H1 (cell line): ENCODE measurements around the gene ITPRIPL2. TPM values are rescaled to one million over a fixed set of nuclear protein-coding genes. Genes with fewer than 3 reads are reported as not detected.

Source experiments
- CTCF ChIA-PET: fragments of 300-600 bp; sonication (Branson Sonifier 250); formaldehyde crosslinking; loops from one replicate; lab custom pipeline; 2021; ENCODE audit not compliant: partially characterized antibody; lab: Charles Lee
- POLR2A ChIA-PET: fragments of 300-600 bp; sonication (Branson Sonifier 250); formaldehyde crosslinking; loops from one replicate; lab custom pipeline; 2021; ENCODE audit warnings: inconsistent platforms; ENCODE audit not compliant: partially characterized antibody; lab: Charles Lee
- DNase-seq, 2 experiments: peaks; one replicate each; pipeline versions ENCODE4 v3.0.0 to v3.0.0-alpha.2; 2010 to 2022; ENCODE audit warnings: low spot score in 2 of 2, low read depth in 1 of 2, mixed read lengths in 1 of 2
- FAIRE-seq: peaks from 2 replicates; lab custom pipeline; 2011; peaks lifted over from hg19 to GRCh38; lab: Jason Lieb, UNC
- H2AFZ ChIP-seq: 2 replicates; pipeline ENCODE4 v1.8.1; 2012; ENCODE audit warnings: low read length, inconsistent platforms
- H2AK5ac ChIP-seq: 2 replicates; pipeline ENCODE4 v1.6.1; 2013; ENCODE audit warnings: low read depth, low read length
- H2BK120ac ChIP-seq: replicated peaks from 2 replicates; pipeline ENCODE3; 2013; ENCODE audit warnings: low read depth, low read length, inconsistent platforms
- H2BK12ac ChIP-seq: 2 replicates; pipeline ENCODE4 v1.6.1; 2013; ENCODE audit warnings: low read depth, low read length
- H2BK15ac ChIP-seq: 2 replicates; pipeline ENCODE4 v1.6.1; 2013; ENCODE audit warnings: low read length
- H2BK20ac ChIP-seq: 2 replicates; pipeline ENCODE4 v1.6.1; 2013; ENCODE audit warnings: low read length
- H2BK5ac ChIP-seq: 2 replicates; pipeline ENCODE4 v1.6.1; 2013; ENCODE audit warnings: low read depth, low read length
- H3K14ac ChIP-seq: 2 replicates; pipeline ENCODE4 v1.6.1; 2013; ENCODE audit warnings: inconsistent platforms; ENCODE audit not compliant: insufficient read length
- H3K18ac ChIP-seq: 2 replicates; pipeline ENCODE4 v1.6.1; 2013; ENCODE audit warnings: low read length; ENCODE audit errors: extremely low read depth
- H3K23ac ChIP-seq: 2 replicates; pipeline ENCODE4 v1.6.1; 2013; ENCODE audit warnings: inconsistent platforms; ENCODE audit not compliant: insufficient read length
- H3K23me2 ChIP-seq: 2 replicates; pipeline ENCODE4 v1.6.1; 2013; ENCODE audit warnings: low read depth, low read length
- H3K27ac ChIP-seq: 2 replicates; pipeline ENCODE4 v1.6.1; 2011; ENCODE audit warnings: low read depth, low read length, inconsistent platforms
- H3K27me3 ChIP-seq, 4 experiments: replicated peaks in 1 of 4; 1 replicate in 1 of 4; 2 replicates in 3 of 4; pipeline versions ENCODE4 v1.6.1 to v1.8.1; 2011 to 2013; ENCODE audit warnings: low read length in 3 of 4, mild to moderate bottlenecking in 3 of 4, inconsistent platforms in 2 of 4, mixed read lengths in 2 of 4, moderate library complexity in 1 of 4; ENCODE audit not compliant: control insufficient read depth in 3 of 4, insufficient read depth in 3 of 4; ENCODE audit errors: extremely low read depth in 1 of 4
- H3K36me3 ChIP-seq, 4 experiments: 2 replicates each; pipeline versions ENCODE4 v1.6.1 to v1.8.1; 2011 to 2013; ENCODE audit warnings: mild to moderate bottlenecking in 4 of 4, low read length in 3 of 4, moderate library complexity in 2 of 4, control low read depth in 1 of 4, inconsistent platforms in 1 of 4; ENCODE audit not compliant: insufficient read depth in 4 of 4, control insufficient read depth in 2 of 4
- H3K4ac ChIP-seq: replicated peaks from 2 replicates; pipeline ENCODE3; 2013; ENCODE audit warnings: low read length, low read depth, mixed read lengths, inconsistent platforms; ENCODE audit not compliant: insufficient read length
- H3K4me1 ChIP-seq, 4 experiments: replicated peaks in 1 of 4; 1 replicate in 1 of 4; 2 replicates in 3 of 4; pipeline versions ENCODE4 v1.6.1 to v1.8.1; 2011 to 2013; ENCODE audit warnings: low read length in 3 of 4, inconsistent platforms in 2 of 4, mixed read lengths in 1 of 4; ENCODE audit not compliant: insufficient read depth in 4 of 4, control insufficient read depth in 3 of 4
- H3K4me2 ChIP-seq, 2 experiments: 2 replicates each; pipeline versions ENCODE4 v1.6.1 to v1.8.1; 2011 to 2013; ENCODE audit warnings: low read depth in 2 of 2, low read length in 2 of 2, control low read depth in 1 of 2, inconsistent platforms in 1 of 2, mild to moderate bottlenecking in 1 of 2; ENCODE audit not compliant: insufficient read depth in 1 of 2
- H3K4me3 ChIP-seq, 4 experiments: fragments of 200-600, 300-600 bp in 1 of 4; sonication (generic), shearing (Covaris generic), sonication (Bioruptor Twin) in 1 of 4; 2 replicates each; pipeline versions ENCODE4 v1.5.1 to v1.8.1; 2011 to 2016; ENCODE audit warnings: low read length in 4 of 4, low read depth in 3 of 4, control low read depth in 2 of 4, inconsistent platforms in 2 of 4, mild to moderate bottlenecking in 2 of 4, mixed read lengths in 1 of 4, moderate library complexity in 1 of 4; ENCODE audit not compliant: insufficient read depth in 2 of 4; ENCODE audit errors: extremely low read depth in 1 of 4
- H3K56ac ChIP-seq: replicated peaks from 2 replicates; pipeline ENCODE3; 2013; ENCODE audit warnings: low read depth, mild to moderate bottlenecking, mixed read lengths, low read length, inconsistent platforms; ENCODE audit not compliant: insufficient read length
- H3K79me1 ChIP-seq: 2 replicates; pipeline ENCODE4 v1.6.1; 2013; ENCODE audit warnings: low read depth, low read length, control low read depth
- H3K79me2 ChIP-seq, 2 experiments: 2 replicates each; pipeline versions ENCODE4 v1.6.1 to v1.8.1; 2012 to 2013; ENCODE audit warnings: low read length in 2 of 2, mild to moderate bottlenecking in 2 of 2, inconsistent platforms in 1 of 2; ENCODE audit not compliant: insufficient read depth in 2 of 2, control insufficient read depth in 1 of 2
- H3K9ac ChIP-seq, 4 experiments: replicated peaks in 1 of 4; 1 replicate in 1 of 4; 2 replicates in 3 of 4; pipeline versions ENCODE4 v1.6.1 to v1.8.1; 2011 to 2013; ENCODE audit warnings: low read depth in 3 of 4, low read length in 3 of 4, control low read depth in 2 of 4, mild to moderate bottlenecking in 2 of 4, moderate library complexity in 2 of 4, inconsistent platforms in 1 of 4; ENCODE audit errors: extremely low read depth in 1 of 4
- H3K9me3 ChIP-seq, 2 experiments: 2 replicates each; pipeline versions ENCODE4 v1.6.1 to v1.8.1; 2012 to 2013; ENCODE audit warnings: mild to moderate bottlenecking in 2 of 2, moderate library complexity in 2 of 2, control low read depth in 1 of 2, inconsistent platforms in 1 of 2, low read depth in 1 of 2, low read length in 1 of 2, mixed read lengths in 1 of 2; ENCODE audit not compliant: insufficient read depth in 2 of 2
- H4K20me1 ChIP-seq, 2 experiments: replicated peaks in 1 of 2; 2 replicates each; pipeline versions ENCODE3 to v1.8.1; 2011 to 2013; ENCODE audit warnings: inconsistent platforms in 2 of 2, low read length in 2 of 2, mild to moderate bottlenecking in 1 of 2; ENCODE audit not compliant: insufficient read depth in 2 of 2, control insufficient read depth in 1 of 2
- H4K5ac ChIP-seq: 2 replicates; pipeline ENCODE4 v1.6.1; 2013; ENCODE audit warnings: low read length, low read depth, mixed read lengths, inconsistent platforms; ENCODE audit not compliant: insufficient read length
- H4K8ac ChIP-seq: 2 replicates; pipeline ENCODE4 v1.8.0; 2013; ENCODE audit warnings: mild to moderate bottlenecking, moderate library complexity, low read length, inconsistent platforms; ENCODE audit not compliant: insufficient read depth; ENCODE audit errors: extremely low read depth
- H4K91ac ChIP-seq: replicated peaks from 2 replicates; pipeline ENCODE3; 2013; ENCODE audit warnings: low read length, mixed read lengths, inconsistent platforms; ENCODE audit not compliant: insufficient read length
- BCL11A ChIP-seq, 2 experiments: IDR thresholded peaks; one replicate each; pipeline ENCODE4 v1.6.1; 2011; ENCODE audit warnings: low read depth in 2 of 2, low read length in 2 of 2, mild to moderate bottlenecking in 2 of 2
- CBX5 ChIP-seq: fragments of 300-800, 300-1000 bp; sonication (generic); IDR thresholded peaks from 2 replicates; pipeline ENCODE4 v1.7.1; 2016; ENCODE audit warnings: antibody characterized with exemption, low read length, low read depth
- E2F6 ChIP-seq: IDR thresholded peaks from 2 replicates; pipeline ENCODE4 v1.6.1; 2012; ENCODE audit warnings: inconsistent platforms
- MAFK ChIP-seq: IDR thresholded peaks from 2 replicates; pipeline ENCODE4 v1.6.1; 2012; ENCODE audit warnings: low read depth, mild to moderate bottlenecking, improper control_type of control experiment, low read length
- POU5F1 ChIP-seq: IDR thresholded peaks from 2 replicates; pipeline ENCODE4 v1.6.1; 2011; ENCODE audit warnings: low read depth, mild to moderate bottlenecking, low read length, moderate library complexity
- SAP30 ChIP-seq: fragments of 300-600 bp; sonication (generic); IDR thresholded peaks from 2 replicates; pipeline ENCODE4 v1.7.1; 2012; ENCODE audit warnings: low read length, moderate library complexity, mild to moderate bottlenecking, inconsistent platforms; ENCODE audit not compliant: insufficient read depth, insufficient replicate concordance
- SIN3A ChIP-seq, 2 experiments: IDR thresholded peaks in 1 of 2; conservative IDR thresholded peaks in 1 of 2; 2 replicates each; pipeline ENCODE4 v1.6.1; 2011 to 2012; ENCODE audit warnings: low read length in 2 of 2, improper control_type of control experiment in 1 of 2, low read depth in 1 of 2, mild to moderate bottlenecking in 1 of 2
- TCF12 ChIP-seq: IDR thresholded peaks from 2 replicates; pipeline ENCODE4 v1.6.1; 2011; ENCODE audit warnings: low read depth, mild to moderate bottlenecking, low read length
- TEAD4 ChIP-seq: IDR thresholded peaks from 2 replicates; pipeline ENCODE4 v1.6.1; 2012; ENCODE audit warnings: low read depth, low read length, inconsistent platforms, mixed read lengths
- ZNF274 ChIP-seq: IDR thresholded peaks from 2 replicates; pipeline ENCODE4 v1.7.0; 2012; ENCODE audit warnings: low read length, borderline replicate concordance; ENCODE audit errors: extremely low read depth
- WGBS, 2 experiments: shearing (Covaris generic) in 1 of 2; methylation state at CpG; one replicate each; pipeline versions ENCODE4 v1.1.6 to v1.1.7; 2013 to 2015; ENCODE audit warnings: low lambda C conversion rate in 2 of 2, mixed read lengths in 2 of 2, inconsistent platforms in 1 of 2, low coverage in 1 of 2, missing lambda C conversion rate in 1 of 2; ENCODE audit not compliant: insufficient replicate concordance in 2 of 2, insufficient coverage in 1 of 2, insufficient read length in 1 of 2; ENCODE audit errors: extremely low coverage in 1 of 2, missing lambda C conversion rate in 1 of 2; 5-methylcytosine and 5-hydroxymethylcytosine counted together
- polyA plus RNA-seq, 7 experiments: library from polyadenylated mRNA; depleted of rRNA in 3 of 7; stranded (reverse) in 5 of 7; unstranded in 2 of 7; fragments of >200 nt in 5 of 7; fragments of 200-250 nt in 2 of 7; gene quantifications; 1 replicate in 5 of 7; 2 replicates in 1 of 7; 4 replicates in 1 of 7; pipeline versions ENCODE4 v1.2.1 to v1.2.3, GENCODE V29; 2011 to 2013; ENCODE audit warnings: missing spikeins in 2 of 7, mixed read lengths in 2 of 7
- total RNA-seq: library from RNA; stranded (reverse); fragmentation: NEBNext Ultra II Directional; extraction: Animal tissue kit (Norgen Biotek cat#: 25700); gene quantifications from 2 replicates; pipeline ENCODE4 v1.2.1, GENCODE V29; 2021

ITPRIPL2 gene
- total and polyA plus RNA-seq, 2 of the 8 experiments (the other 6 are each of a cell fraction or from before 2014, with no cell fraction given), result 1.1 to 3.4 TPM

- H3K27ac ChIP-seq, result no peak overlapping the region
- H2AFZ ChIP-seq, result no peak overlapping the region
- no peak overlapping the region for H3K4ac ChIP-seq
- H2BK5ac ChIP-seq, result no peak overlapping the region
- H3K14ac ChIP-seq, result no peak overlapping the region
- H3K36me3 ChIP-seq, result no peaks in the 10 kb centered on the region
- H2BK20ac ChIP-seq, result no peak overlapping the region
- H3K9me3 ChIP-seq, result no peaks in the 10 kb centered on the region; a peak in 1 of 4 replicates
- H2BK120ac ChIP-seq, result no peak overlapping the region
- no peak overlapping the region for H3K4me3 ChIP-seq
- H4K20me1 ChIP-seq, result no peaks in the 10 kb centered on the region
- peaks cover 0 to 3% (median 0%) of the 10 kb centered on the region in 4 experiments; a peak in 1 of 7 replicates for H3K4me1 ChIP-seq
- no peak overlapping the region for H3K23ac ChIP-seq
- no peak overlapping the region for H4K8ac ChIP-seq
- no peak for FAIRE-seq
- no peaks in the 10 kb centered on the region for H3K79me1 ChIP-seq
- H3K4me2 ChIP-seq, result no peak overlapping the region
- TF ChIP-seq E2F6 (no peak), TEAD4 (no peak), POU5F1 (no peak), MAFK (no peak), SIN3A (conservative IDR thresholded peaks at IDR 0.05 in 1 of 2, IDR thresholded peaks at IDR 0.05 in 1 of 2; ENCODE audit: low read depth in 1 of 2, low read length in 2 of 2) (no peak), TCF12 (no peak), CBX5 (no peak), BCL11A (IDR thresholded peaks at IDR 0.05; ENCODE audit: low read depth in 2 of 2, low read length in 2 of 2) (no peak), SAP30 (no peak), ZNF274 (no peak)
- no peak overlapping the region for H4K5ac ChIP-seq
- DNase-seq, result no peak
- H3K18ac ChIP-seq, result no peak overlapping the region
- H3K27me3 ChIP-seq, result no peaks in the 10 kb centered on the region
- no peaks in the 10 kb centered on the region for H3K79me2 ChIP-seq
- 91% methylated on average over 16 of the region's 16 CpGs; no CpG with 5 or more reads in 1 of the 2 experiments for WGBS, 2 experiments
- H3K23me2 ChIP-seq, result no peaks in the 10 kb centered on the region
- H3K56ac ChIP-seq, result no peak overlapping the region
- H4K91ac ChIP-seq, result no peak overlapping the region
- CTCF ChIA-PET, result no interaction called here
- H2BK15ac ChIP-seq, result no peak overlapping the region
- no peak overlapping the region for H2AK5ac ChIP-seq
- POLR2A ChIA-PET, result no interaction called here
- no peak overlapping the region for H3K9ac ChIP-seq
- no peak overlapping the region for H2BK12ac ChIP-seq
These were observed 11.4 kb upstream of the ITPRIPL2 start for GRCh38 chr16:19102187-19102872.
